ENCODE results near the gene PTGER3.

The PTGER3 gene

DNA sequence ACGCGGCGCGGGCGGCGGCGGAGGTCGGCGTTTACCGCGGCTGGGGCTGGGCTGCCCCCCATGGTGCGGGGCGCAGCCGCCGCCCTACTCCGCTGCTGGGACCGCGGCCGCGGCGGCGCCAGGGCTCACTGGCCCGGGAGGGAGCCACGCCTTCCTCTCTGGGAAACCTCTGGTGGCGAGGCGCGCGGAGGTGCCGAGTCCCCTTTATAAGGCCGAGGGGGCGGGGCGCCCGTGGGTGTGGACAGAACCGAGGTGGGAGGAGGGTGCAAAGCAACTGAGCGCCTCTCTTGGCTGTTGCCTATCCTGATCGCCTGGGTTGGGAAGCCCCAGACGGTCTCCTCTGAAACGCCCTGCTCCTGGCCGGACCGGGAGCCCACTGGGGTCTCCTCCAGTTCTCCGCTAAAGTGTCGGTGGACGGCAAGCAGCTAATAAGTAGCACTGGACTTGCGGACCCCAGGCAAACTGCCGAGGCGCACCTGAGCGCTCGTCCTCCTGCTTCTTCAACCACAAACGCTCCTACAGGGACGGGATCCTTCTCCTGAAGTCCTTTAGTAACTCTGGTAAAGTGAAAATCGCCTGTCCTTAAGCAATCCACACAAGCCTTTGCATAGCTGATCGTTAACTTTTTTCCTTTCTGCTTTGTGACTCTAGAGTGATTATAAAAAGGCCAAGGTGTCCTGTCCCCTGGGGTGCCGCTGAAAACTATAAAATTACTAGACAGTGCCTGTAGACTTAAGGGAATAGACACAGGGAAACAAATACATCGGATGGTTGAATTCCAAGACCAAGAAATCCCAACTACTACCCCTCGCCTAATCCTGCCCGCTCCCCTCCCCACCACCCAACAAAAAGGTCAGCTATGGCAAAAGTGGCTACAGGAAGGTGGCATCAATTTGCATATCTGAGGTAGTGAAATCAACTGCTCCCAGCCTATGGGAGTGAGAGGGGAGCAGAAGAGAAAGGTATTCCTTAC, at the start of gene PTGER3:
TSS of gene PTGER3 (minus strand) at position 182 of the 973 bp plus-strand sequence. CDS start 239 bp downstream, outside the sequence.
- DNase-seq (ENCODE audit: low read depth in 1 of 2, low spot score in 1 of 2): peak in 1 of 2 donors; percentile 18

DNA sequence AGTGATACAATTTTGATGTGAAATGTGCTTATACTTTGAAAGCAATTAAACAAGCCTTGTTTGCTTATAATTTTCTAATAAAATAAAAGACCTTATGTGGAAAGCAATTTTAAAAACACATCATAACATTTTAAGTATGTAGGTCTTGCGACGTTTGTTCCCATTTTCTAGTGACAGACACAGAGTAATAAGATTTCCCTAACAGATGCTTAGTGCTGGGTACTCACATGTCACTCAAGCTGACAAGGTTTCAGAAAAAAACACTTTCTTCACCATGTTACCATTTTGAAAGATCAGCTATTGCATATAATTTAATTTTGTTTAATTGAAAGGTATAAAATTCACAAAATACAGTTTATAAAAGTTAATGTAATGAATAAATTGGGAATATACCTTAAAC, 47.3 kb upstream of the PTGER3 start:
- no peak for DNase-seq (ENCODE audit: low read depth in 1 of 2, low spot score in 1 of 2)

DNA sequence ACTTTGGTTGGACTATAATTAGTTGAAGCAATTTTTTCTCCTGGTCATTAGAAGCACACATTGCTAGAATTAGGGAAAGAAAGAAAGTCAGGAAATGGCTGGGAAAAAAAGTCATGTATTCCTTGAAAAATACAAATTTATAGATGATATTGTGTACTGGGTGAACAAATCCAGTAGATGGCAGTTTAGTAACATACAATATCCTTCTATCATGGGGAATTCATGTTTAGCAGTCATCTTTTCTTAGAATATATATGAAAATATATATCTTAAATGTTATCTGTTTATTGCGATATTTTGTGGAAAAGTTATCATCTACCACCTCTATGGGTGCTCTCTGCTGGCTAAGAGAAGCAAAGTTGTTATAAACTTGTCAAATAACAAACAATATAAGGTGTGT, 46.3 kb upstream of the PTGER3 start:
- DNase-seq (ENCODE audit: low read depth in 1 of 2, low spot score in 1 of 2): no peak

DNA sequence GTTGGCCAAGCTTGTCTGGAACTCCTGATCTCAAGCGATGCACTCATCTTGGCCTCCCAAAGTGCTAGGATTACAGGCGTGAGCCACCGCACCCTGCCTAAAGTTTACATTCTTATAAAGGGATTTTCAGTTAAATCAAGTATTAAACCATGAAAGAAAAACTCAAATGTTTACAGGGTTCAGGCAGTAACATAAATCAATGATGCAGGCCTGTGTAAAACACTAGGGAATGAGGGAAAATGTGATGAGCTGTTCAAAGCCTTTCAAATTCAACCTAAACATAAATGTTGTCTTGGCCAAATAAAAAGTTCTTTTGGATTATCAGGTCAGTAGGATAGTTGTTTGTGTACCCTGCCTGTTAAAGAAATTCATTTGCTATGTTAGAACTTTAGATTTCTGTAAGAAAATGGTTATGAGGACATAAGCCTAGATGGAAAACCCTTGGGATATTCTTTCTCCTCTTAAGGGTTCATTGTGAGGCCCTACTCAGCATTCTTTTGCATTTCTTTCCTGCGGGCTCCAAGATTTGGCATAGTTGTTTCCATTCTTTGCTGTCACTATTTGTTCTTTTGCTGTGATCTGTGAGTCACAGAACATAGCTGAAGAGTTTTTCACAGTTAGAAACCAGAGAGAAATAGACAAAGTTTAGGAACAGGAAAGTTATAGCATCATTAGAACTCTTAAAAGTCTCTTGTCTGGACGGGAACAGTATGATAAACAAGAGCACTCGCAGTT, 42.1 kb upstream of the PTGER3 start:
- no peak for DNase-seq (ENCODE audit: low read depth in 1 of 2, low spot score in 1 of 2)

DNA sequence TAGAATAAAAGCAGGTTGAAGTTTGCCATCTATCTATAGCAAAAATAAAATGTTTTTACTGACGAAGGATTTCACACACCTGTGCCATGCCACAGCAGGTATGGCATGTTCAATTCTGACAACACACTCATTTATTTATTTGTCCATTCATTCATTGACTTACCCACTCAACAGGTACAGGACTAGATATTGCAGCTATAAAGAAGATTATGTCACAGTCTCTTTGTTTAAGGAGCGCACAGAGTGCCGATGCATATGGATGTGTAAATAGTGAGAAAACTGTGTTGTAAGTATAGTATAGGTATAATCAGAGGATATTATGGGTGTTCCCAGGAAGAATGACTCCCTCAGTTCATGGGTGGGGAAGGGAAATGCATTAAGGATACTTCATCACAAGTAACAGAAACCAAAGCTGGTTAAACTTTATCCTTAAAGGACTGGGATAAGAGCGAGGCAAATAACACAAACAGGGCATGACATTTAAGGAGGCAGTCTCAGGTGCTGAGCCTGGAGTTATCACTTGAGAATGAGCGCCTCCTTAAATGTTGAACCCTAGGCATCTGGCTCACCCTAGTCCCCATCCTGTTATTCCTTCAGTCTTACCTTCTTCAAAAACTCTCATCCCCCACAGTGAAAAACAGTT, 41.1 kb upstream of the PTGER3 start:
- DNase-seq (ENCODE audit: low read depth in 1 of 2, low spot score in 1 of 2): no peak

DNA sequence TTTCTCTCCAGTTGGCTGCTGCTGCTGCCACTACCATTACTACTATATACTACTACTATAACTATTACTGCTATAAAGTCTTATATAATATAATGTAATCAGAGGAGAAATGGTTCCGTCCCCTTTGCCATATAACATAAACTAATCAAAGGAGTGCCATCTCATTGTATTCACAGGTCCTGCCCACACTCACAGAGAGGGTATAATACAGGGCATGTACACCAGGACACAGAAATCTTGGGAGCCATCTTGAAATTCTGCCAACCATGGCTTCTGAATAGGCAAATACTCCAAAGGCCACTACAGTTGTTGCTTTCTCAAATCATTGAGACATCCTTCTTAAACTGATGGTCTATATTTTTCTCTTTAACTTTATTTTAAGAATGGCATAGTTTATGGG, 40.1 kb upstream of the PTGER3 start:
- DNase-seq (ENCODE audit: low read depth in 1 of 2, low spot score in 1 of 2): no peak

DNA sequence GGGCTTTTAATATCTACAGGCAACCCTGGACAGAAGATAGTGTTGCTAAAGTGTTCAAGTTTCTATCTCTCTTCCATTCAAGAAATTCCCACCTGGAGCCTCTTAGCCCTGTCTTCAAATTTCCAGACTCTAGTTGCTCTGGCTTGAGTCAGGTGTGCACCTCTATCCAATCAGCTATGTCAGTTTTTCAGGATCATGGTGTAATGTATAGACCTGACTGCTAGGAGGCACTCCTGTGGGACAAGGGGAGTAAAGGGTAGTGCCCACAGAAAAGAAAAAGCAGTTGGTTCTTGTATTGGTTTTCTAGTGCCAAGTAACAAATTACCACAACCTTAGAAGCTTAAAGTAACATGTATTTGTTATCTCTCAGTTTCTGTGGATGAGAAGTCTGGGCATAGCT, 39.4 kb upstream of the PTGER3 start:
- DNase-seq (ENCODE audit: low read depth in 1 of 2, low spot score in 1 of 2): no peak

DNA sequence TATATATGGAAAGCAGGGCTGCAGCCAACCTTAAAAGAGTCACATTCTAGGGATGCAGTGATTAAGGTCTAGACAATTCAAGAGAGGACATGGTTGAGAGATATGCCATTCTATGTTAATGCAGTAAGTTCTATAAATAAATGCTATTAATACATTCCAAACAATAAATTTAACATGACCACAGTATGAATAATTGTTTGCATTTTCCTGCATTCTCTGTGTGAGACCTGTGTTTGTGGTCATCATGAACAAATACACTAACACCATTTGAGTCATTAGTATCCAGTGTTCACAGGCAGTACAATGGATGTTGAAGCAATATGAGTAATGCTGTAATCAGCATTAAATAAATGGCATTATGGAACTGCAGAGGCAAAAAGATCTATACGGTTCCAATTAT, 38.7 kb upstream of the PTGER3 start:
- no peak for DNase-seq (ENCODE audit: low read depth in 1 of 2, low spot score in 1 of 2)

DNA sequence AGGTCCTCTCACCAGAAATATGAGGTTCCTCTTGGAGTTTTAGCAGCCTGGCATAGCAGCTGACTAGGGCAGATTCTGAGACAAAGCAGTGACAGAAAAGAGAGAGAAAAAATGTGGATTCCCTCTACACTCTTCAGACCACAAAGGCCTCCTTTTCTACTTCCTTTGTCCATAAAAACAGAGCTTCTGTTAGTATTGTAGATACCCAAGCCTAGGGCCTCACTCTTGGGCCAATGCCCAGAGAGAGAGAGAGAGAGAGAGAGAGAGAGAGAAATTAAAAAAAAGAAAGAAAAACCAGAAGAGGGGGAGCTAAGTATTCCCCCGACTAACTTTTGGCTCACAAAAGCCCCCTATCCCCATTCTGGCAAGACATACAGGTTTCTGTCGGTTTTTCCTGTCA, 35.7 kb upstream of the PTGER3 start:
- DNase-seq (ENCODE audit: low read depth in 1 of 2, low spot score in 1 of 2): no peak

DNA sequence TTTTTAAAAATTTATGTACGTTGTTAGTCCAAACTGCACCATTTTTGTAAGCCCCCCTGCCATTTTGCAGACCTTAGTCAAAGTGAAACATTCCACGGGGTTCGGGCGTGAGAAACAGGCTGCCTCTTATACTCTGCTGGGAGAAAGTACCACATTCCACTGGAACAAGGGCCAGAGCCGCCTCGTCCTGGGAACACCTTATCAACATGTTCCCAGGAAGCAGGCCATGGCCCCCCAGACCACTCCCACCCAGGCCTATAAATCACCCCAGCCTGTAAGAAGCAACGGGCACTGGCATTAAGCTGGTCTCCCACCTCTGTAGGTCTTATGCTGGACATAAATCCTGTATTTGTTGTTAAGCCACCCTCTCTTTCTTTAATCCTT, 34.1 kb upstream of the PTGER3 start:
- no peak for DNase-seq (ENCODE audit: low read depth in 1 of 2, low spot score in 1 of 2)

DNA sequence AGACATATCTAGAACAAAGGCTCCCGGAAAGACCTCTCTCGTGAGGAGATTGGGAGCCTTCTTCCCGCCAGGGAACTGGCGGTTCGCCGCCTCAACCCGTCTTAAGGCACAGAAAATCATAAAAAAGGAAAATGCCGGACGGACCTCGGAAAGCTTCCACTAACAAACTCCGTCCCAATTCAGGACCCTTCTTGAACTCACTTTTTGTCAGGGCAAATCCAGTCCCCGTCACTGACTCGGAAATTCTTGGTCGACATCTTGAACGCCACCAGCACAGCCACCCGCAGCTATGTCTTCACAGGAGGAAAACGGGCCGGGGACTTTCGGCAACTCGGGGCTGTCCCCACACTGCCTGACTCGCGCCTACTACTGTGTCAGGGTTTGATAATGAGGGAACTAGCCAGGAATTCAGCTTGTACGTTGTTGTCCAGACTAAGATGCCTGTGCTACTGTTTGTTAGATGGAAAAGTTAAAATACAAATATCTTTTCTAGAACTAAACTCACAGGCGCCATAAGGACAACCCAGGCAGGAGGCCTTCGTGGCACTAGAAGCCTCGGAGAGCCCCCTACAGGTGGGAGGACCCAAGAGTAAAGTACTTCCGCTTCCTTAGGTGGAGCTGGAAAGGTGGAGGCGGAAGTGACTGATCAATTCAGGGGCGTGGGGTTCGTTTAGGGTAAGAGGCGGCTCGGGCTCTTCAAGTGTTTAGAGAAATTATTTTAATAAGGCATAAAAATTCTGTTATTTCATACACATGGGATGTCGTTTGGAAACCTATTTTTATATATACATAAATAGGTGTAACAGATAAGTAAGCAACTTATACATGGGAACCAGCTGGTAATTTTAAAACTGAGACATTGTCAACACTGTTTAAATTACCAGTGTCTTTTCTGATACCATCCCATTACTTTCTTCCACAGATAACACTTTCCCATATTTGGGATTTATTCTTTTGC, 33.4 kb upstream of the PTGER3 start, which contains the start of gene ZRANB2:
TSS of gene ZRANB2 (minus strand) at position 297 of the 958 bp plus-strand sequence. CDS start at position 257, 40 bp downstream.
- peak; percentile 76 to 91 for DNase-seq (ENCODE audit: low read depth in 1 of 2, low spot score in 1 of 2)

DNA sequence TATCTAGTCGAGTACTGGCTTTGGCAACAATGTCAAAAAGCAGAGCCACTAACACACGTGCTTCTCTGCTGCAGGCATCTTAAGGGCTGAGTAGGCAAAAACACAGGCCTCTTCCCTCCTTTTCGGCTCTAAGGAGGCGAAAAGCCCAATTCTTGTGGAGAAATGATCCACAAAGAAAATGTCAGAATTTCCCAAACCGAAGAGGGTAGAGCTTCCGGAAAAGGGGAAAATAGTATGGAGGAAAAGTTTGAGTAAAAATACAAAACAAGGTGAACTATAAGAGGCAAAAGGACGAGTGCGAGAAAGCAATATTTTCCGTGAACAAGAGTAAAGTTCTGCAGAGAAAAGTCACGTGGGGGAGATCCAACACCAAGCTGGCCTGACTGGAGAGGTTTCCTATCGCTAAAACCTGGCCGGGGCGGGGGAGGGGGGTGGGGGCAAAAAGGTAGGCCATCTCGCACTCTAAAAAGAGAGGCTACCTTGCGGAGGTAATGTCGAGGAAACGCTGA, 32.7 kb upstream of the PTGER3 start:
- DNase-seq (ENCODE audit: low read depth in 1 of 2, low spot score in 1 of 2): peak in 1 of 2 donors; percentile 6

DNA sequence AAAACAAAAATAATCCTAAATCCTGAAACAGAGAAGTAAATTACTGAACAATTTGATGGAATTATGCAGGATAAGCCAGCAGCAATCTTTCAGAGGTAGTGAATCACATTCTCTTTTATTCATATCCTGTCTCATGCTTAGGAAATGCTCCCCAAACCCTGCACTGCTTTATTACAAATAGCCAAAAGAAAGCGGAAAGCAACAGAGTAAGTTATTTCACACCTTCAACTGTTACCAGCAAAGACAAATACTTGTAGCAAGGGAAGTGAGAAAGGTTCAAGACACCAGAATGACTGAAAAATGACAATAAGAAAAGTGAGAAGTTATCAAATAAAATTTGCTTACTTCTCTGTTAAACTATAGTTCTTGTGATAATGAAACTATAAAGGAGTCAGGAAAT, 27.1 kb upstream of the PTGER3 start:
- no peak for DNase-seq (ENCODE audit: low read depth in 1 of 2, low spot score in 1 of 2)

DNA sequence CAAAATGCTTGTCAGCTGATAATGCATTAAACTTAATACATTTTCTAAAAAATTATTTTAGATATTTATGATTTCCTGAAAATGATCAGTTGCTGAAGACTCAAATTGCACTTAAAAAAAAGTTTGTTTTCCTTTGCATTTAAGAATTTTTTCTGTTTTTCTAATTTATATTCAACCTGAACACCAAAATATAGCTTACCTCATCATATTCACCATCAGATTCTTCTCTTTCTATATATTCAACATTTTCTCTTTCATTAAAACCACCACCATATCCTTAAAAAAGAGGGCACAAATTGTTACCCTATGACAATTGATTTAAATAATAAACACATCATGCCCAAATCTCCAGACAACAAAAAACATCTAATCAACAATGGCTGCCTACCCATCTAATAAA, 24.7 kb upstream of the PTGER3 start:
- DNase-seq (ENCODE audit: low read depth in 1 of 2, low spot score in 1 of 2): no peak

DNA sequence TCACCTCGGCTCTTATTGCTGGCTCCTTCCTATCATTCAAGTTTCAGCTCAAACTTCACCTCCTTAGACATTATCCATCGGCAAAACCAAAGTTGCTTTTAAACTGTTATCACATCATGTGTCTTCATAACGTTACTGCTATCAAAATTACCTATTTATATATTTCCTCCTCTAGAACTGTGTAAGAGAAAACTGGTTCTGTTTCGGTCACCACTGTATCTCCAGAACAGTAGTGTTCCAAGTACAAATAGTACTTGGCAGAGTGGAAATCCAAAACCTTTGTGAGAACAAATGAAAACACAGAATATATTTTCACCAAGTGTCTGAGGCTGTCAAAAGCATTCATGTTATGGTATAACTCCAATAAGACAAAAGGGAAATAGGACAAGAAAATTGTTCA, 24.1 kb upstream of the PTGER3 start:
- no peak for DNase-seq (ENCODE audit: low read depth in 1 of 2, low spot score in 1 of 2)

DNA sequence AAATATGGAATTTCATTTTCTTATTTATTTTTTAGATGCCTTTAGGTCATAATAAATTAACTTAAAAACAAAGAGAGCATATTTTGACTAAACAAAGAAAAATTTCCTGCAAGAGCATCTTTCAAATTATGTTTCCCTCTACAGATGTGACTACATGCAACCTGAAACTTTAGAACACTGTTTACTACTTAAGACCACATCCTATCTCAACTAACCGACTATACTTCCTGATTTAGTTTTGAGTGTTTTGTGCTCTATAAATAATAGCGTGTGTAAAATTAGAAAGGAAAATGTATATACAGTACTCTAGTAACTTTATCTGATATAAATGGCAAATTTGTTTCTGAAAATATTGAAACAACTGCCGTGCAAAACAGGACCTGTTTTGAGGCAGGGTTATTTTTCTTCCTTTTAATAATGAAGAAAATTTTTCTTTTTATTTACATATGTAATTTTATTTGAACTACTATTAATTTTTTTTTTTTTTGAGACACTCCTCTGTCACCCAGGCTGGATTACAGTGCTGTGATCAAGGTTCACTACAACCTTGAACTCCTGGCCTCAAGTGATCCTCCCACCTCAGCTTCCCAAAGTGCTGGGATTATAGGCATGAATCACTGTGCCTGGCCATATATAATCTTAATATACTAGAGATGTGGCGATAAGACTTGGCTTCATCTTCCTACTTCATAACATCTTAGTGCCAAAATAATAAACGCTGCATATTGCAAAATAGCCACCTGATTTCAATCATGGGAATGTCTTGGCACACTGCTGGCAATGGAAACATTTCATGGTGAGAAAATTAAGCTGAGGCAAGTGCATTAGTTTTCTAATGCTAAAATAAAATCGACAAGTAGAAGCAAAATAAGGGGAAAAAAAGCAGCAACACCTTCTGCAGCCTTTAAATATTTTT, 21.0 kb upstream of the PTGER3 start:
- no peak for DNase-seq (ENCODE audit: low read depth in 1 of 2, low spot score in 1 of 2)

DNA sequence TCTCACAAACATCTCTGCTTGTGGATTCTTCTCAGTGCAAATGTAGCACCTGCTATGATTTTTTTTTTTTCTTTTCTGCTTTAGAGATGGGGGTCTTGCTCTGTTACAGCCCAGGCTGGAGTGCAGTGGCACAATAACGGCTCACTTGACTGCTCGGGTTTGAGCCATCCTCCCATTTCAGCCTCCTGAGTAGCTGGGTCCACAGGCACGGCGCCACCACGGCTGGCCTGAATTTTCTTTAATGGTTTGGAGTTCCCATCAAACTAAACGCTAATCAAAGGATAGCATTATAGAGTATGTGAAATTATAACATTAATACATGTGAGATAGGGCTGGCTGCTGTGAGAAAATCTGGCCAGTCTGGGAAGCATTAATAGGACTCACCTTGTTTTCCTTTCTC, 7.2 kb upstream of the PTGER3 start:
- DNase-seq (ENCODE audit: low read depth in 1 of 2, low spot score in 1 of 2): no peak

DNA sequence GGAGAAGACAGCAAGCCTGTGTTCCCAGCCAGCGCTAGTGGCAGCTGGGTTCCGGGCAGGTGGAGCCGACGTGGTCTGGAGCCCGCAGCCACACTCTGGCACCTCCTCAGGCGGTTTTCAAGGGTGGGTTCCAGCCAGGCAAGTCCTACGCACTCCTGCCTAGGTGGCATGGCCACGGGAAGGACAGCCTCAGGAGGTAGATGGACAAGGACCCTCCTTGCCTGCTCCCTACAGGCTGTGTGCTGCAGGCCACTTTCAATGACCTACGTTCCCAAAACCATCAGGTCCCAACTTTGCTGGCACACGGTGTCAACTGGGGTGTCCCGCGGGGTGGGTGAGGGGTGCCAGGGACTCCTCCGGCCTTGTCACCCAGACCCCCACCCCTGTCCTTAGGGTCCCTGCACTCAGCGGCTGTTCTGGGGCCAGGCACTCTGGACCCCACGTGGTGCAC, 6.7 kb upstream of the PTGER3 start:
- no peak for DNase-seq (ENCODE audit: low read depth in 1 of 2, low spot score in 1 of 2)

DNA sequence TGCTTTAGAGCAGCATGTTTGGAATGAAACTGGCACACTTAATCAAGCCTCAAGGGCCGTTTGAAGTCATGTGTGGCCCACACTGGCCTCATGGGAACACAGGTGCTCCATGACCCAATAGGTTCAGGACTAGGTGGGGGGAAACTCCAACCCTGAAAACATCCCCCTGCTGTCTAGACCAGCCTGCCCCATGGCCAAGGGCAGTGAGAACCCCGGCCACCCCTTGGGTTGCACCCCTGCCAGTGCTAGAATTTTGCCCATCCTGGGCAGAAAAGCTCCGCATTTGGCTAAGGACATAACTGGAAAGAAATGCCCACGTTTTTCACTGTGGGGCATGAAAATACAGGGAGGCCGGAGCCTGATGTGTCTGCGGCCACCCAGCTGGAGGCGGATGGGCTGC, 6.1 kb upstream of the PTGER3 start:
- no peak for DNase-seq (ENCODE audit: low read depth in 1 of 2, low spot score in 1 of 2)
